HG03558 (cell line): ENCODE data around the gene RPL22L1.
A peak's percentile ranks its signal among the peaks of the same experiment; 100 is the strongest.
"Not testable (repeated sequence)": the region's sequence is repeated elsewhere in the genome, so short reads cannot be mapped to it uniquely, and the experiment has no call there.

Experiments used
- ATAC-seq: cut with Tn5 transposase; IDR thresholded peaks from one replicate; pipeline ENCODE4 v1.9.1; 2021; ENCODE audit warnings: moderate number of reproducible peaks; ENCODE audit not compliant: unreplicated experiment; ENCODE audit errors: extremely low read depth

The RPL22L1 gene

GRCh38 chr3:170869645-170870593 is at the start of gene RPL22L1:
Gene RPL22L1 (minus strand): TSS chr3:170870195. CDS start chr3:170870167, 28 bp downstream.
- peak; percentile 92 for ATAC-seq

GRCh38 chr3:170918715-170919114 is 48.7 kb upstream of the RPL22L1 start:
- ATAC-seq, result no peak

GRCh38 chr3:170914690-170915089 is 44.7 kb upstream of the RPL22L1 start:
- ATAC-seq, result no peak

- ATAC-seq, result no peak
Measured at GRCh38 chr3:170914212-170914611, 44.2 kb upstream of the RPL22L1 start.

GRCh38 chr3:170911051-170911450 is 41.1 kb upstream of the RPL22L1 start:
- no peak for ATAC-seq

- ATAC-seq, result no peak
Measured at GRCh38 chr3:170910542-170910941, 40.5 kb upstream of the RPL22L1 start.

- no peak for ATAC-seq
Measured at GRCh38 chr3:170909129-170909903, 39.3 kb upstream of the RPL22L1 start.

- ATAC-seq, result peak; percentile 69
Measured at GRCh38 chr3:170908235-170909116, 38.5 kb upstream of the RPL22L1 start, which contains the start of gene EIF5A2. Gene EIF5A2 (minus strand): TSS chr3:170908637. CDS start chr3:170907806, 831 bp downstream.

- ATAC-seq, result no peak
Measured at GRCh38 chr3:170907637-170908234, 37.7 kb upstream of the RPL22L1 start.

- no peak for ATAC-seq
Measured at GRCh38 chr3:170905862-170906261, 35.9 kb upstream of the RPL22L1 start.

GRCh38 chr3:170903123-170903522 is 33.1 kb upstream of the RPL22L1 start:
- ATAC-seq, result no peak

GRCh38 chr3:170899455-170899854 is 29.5 kb upstream of the RPL22L1 start:
- no peak for ATAC-seq

- ATAC-seq, result no peak
Measured at GRCh38 chr3:170897978-170898377, 28.0 kb upstream of the RPL22L1 start.

GRCh38 chr3:170897199-170897598 is 27.2 kb upstream of the RPL22L1 start:
- ATAC-seq, result not testable (repeated sequence)

- no peak for ATAC-seq
Measured at GRCh38 chr3:170896781-170897180, 26.8 kb upstream of the RPL22L1 start.

- ATAC-seq, result not testable (repeated sequence)
Measured at GRCh38 chr3:170896333-170896732, 26.3 kb upstream of the RPL22L1 start.

- no peak for ATAC-seq
Measured at GRCh38 chr3:170893895-170894294, 23.9 kb upstream of the RPL22L1 start.

GRCh38 chr3:170889630-170890029 is 19.6 kb upstream of the RPL22L1 start:
- ATAC-seq, result no peak

- no peak for ATAC-seq
Measured at GRCh38 chr3:170889132-170889531, 19.1 kb upstream of the RPL22L1 start.
